BE2C (cell line): ENCODE data around the gene SMIM35.

Source experiments
- DNase-seq: peaks from one replicate; pipeline ENCODE4 v3.0.0-alpha.2; 2020
- H3K27me3 ChIP-seq: fragments of 250-450 bp; sonication (Bioruptor Pico); 2 replicates; pipeline ENCODE4 v1.5.1; 2020; ENCODE audit warnings: mild to moderate bottlenecking
- H3K36me3 ChIP-seq: fragments of 250-450 bp; sonication (Bioruptor Pico); 2 replicates; pipeline ENCODE4 v1.5.1; 2020; ENCODE audit warnings: mild to moderate bottlenecking
- H3K4me1 ChIP-seq: fragments of 250-450 bp; sonication (Bioruptor Pico); 2 replicates; pipeline ENCODE4 v1.5.1; 2020
- H3K4me3 ChIP-seq: 2 replicates; pipeline ENCODE4 v1.5.1; 2011; ENCODE audit warnings: low read depth, low read length
- H3K9me3 ChIP-seq: fragments of 250-450 bp; sonication (Bioruptor Pico); 2 replicates; pipeline ENCODE4 v1.5.1; 2020
- TF ChIP-seq, protein P1 (sequence below): IDR thresholded peaks from 2 replicates; pipeline ENCODE4 v1.5.1; 2012; ENCODE audit warnings: mild to moderate bottlenecking, low read depth, low read length

Gene SMIM35

DNA sequence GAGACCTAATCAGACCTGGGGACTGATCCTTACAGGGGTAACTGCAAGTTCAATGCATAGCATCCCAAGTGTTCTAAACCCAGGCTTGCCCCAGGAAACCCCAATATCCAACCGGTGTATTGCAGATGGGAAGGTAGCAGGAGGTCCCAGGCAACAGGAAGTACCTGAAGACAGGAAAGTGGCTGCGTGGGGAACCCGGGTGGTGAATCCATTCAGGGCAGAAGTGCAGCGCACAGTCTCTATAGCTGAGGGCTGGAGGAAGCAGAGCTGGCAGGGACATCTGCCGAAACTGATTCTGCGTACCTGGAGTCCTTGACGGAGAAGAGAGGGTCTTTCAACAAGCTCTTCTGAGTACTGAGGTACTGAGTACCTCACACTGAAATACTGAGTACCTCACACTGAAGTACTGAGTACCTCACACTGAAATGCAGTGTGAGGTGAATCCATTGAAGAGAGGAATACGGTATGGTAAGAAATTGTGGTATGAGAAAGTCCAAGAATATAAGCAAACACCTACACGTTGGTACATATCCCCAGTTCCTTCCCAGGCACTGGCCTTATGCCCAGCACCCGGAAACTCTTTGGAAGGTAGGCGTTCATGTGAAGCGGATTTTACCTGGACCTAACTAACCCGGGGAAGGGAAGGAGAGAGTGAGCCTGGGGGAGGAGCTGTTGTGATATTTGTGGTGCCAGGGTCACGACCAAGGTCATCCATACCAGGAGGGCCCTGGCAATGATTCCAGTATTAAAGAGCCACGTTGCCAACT lies 45.8 kb upstream of the SMIM35 start:
- Histone ChIP-seq H3K27me3 (peaks cover 5% of the 10 kb centered on the region), H3K4me1 (peaks cover 3% of the 10 kb centered on the region; the same call in 1 of the 2 replicates), H3K4me3 (no peak overlapping the region), H3K9me3 (no peaks in the 10 kb centered on the region), H3K36me3 (no peaks in the 10 kb centered on the region)
- TF ChIP-seq, protein P1, sequence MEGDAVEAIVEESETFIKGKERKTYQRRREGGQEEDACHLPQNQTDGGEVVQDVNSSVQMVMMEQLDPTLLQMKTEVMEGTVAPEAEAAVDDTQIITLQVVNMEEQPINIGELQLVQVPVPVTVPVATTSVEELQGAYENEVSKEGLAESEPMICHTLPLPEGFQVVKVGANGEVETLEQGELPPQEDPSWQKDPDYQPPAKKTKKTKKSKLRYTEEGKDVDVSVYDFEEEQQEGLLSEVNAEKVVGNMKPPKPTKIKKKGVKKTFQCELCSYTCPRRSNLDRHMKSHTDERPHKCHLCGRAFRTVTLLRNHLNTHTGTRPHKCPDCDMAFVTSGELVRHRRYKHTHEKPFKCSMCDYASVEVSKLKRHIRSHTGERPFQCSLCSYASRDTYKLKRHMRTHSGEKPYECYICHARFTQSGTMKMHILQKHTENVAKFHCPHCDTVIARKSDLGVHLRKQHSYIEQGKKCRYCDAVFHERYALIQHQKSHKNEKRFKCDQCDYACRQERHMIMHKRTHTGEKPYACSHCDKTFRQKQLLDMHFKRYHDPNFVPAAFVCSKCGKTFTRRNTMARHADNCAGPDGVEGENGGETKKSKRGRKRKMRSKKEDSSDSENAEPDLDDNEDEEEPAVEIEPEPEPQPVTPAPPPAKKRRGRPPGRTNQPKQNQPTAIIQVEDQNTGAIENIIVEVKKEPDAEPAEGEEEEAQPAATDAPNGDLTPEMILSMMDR: no peak
- no peak for DNase-seq

DNA sequence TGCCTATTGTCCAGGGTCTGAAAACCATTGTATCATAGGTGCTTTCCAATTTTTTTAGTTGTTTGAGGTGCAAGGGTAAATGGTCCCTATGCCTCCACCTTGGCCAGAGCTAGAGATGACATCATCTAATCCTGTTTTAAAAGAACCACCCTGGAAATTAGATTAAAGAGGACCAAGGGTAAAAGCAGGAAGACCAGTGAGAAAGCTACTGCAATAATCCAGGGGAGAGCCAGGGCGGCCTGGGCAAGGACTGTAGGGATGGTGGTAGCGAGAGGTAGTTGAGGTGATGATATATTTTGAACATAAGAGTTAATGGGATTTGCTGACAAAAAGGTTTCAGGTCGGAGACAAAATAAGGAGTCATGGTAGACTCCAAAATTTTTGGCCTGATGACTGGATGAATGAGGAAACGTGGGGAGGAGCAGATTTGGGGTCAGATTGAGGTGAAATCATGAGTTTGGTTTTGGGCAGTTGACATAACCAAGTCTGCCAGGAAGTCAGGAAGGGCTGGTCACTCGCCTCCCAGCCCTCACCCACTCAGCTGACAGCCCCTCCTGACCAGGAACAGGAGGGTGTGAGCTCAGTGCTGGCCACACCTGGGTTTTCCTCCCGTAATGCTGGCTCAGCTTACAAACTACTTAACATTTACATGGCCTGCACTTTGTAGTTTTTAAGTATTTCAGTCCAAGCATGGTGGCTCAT lies 42.9 kb upstream of the SMIM35 start:
- TF ChIP-seq, protein P1: no peak
- DNase-seq: no peak
- Histone ChIP-seq H3K9me3 (no peaks in the 10 kb centered on the region), H3K27me3 (no peaks in the 10 kb centered on the region), H3K4me1 (peaks cover 3% of the 10 kb centered on the region; the same call in 1 of the 2 replicates), H3K36me3 (no peaks in the 10 kb centered on the region), H3K4me3 (no peak overlapping the region)

DNA sequence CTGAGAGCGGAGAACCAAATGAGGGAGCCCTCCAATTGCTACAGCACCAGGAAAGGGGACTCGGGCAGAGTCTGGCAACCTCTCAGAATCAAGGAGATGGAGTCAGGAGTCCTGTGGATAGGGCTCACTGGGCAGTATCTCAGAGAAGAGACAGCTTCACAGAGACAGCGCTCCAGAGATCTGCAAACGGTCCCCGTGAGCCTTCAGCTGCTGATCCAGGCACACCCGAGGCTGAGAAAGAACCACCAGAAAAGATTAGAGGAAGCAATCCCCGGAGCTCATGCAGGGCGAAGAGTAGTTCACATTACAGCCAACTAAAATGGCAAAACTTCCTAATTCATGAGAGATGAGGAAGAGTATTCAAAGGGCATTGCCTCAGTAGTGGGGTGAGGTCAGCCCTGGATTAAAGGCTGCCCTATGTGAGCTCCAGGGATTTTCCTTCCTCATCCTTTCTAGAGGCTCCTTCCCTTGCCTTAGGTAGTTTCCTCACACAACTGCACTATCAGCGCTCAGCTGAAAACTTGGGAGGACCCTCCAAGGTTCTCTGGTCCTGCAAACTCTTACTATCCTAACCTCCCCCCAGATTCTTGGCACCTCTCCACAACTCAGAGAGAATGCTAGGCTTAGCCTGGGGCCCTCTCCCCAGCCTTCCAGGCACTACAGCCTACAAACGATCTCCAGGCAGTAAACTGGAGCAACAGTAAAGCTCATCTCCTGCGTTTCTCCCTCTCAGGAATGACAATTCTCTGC lies 42.1 kb upstream of the SMIM35 start:
- TF ChIP-seq, protein P1: no peak
- H3K27me3 ChIP-seq: no peaks in the 10 kb centered on the region
- H3K36me3 ChIP-seq: no peaks in the 10 kb centered on the region
- H3K4me1 ChIP-seq: peaks cover 3% of the 10 kb centered on the region; the same call in 1 of the 2 replicates
- no peaks in the 10 kb centered on the region for H3K9me3 ChIP-seq
- no peak overlapping the region for H3K4me3 ChIP-seq
- DNase-seq: no peak

DNA sequence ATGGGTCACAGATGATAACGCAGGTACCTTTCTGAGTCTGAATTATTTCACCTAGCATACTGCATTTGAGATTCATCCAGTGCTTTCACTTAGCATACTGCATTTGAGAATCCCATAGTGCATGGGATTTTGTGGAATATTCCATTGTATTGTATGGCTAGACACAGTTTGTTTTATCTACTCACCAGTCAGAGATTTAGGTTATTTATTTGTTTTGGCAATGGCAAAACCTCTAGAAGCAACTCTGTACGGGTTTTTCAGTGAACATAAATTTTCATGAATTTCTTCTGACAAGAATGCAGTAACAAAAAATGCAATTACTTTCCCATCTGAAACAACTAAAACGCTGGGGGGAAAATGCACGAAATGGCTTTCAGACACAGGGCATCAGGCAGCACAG lies 41.5 kb upstream of the SMIM35 start:
- H3K4me1 ChIP-seq: peaks cover 3% of the 10 kb centered on the region; the same call in 1 of the 2 replicates
- no peaks in the 10 kb centered on the region for H3K36me3 ChIP-seq
- DNase-seq: no peak
- H3K27me3 ChIP-seq: no peaks in the 10 kb centered on the region
- H3K4me3 ChIP-seq: no peak overlapping the region
- no peaks in the 10 kb centered on the region for H3K9me3 ChIP-seq
- TF ChIP-seq, protein P1: no peak

DNA sequence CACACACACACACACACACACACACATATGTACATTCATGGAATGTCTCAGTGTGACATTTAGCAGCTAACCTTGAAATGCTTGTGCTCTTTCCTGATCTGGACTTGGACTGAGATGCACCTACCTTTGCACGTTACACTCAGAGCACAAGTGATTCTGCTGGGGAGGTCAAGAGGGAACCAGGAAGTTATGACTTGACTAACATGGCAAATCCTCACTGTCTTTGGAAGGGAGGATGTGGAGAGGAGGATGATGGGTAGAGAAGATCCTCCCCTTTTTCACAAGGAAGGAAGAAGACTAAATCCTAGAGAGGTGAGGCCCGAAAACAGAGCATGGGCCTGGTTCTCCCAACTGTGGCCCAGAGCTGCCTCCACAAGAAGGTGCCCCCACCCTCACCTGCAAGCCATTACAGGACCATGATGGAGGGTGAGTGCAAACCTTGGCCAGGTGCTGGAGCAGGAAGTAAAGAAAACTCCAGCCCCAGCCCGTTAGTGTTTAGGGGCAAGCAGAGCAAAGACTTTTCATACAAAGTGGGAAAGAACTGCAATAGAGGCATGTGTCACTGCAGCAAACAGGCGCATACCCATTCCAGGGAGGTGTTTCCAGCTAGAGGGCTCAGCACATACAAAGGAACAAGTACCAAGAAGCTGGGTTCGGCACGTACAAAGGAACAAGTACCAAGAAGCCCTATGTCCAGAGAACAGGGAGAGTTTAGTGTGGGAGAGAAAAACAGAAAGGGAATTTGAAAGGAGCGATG lies 39.5 kb upstream of the SMIM35 start:
- Histone ChIP-seq H3K9me3 (no peaks in the 10 kb centered on the region), H3K27me3 (peaks cover under 1% of the 10 kb centered on the region; the same call in 1 of the 2 replicates), H3K4me1 (peaks cover 3% of the 10 kb centered on the region; the same call in 1 of the 2 replicates), H3K36me3 (no peaks in the 10 kb centered on the region), H3K4me3 (no peak overlapping the region)
- DNase-seq: no peak
- TF ChIP-seq, protein P1: no peak
